SK-N-SH (cell line): ENCODE measurements around the gene PLD1. TPM values are rescaled to one million over a fixed set of nuclear protein-coding genes. Genes with fewer than 3 reads are reported as not detected.

ENCODE experiments used
- CTCF ChIA-PET: fragments of 300-600, 350-600 bp; formaldehyde crosslinking; extraction: SDS; loops from one replicate; lab custom pipeline; 2021; lab: Yijun Ruan, JAX
- POLR2A ChIA-PET: fragments of 350-600 bp; sonication (Branson Sonifier 250); formaldehyde crosslinking; extraction: SDS; loops from one replicate; lab custom pipeline; 2020; ENCODE audit warnings: antibody characterized with exemption, inconsistent platforms; lab: Yijun Ruan, JAX
- DNase-seq: peaks from one replicate; pipeline ENCODE4 v3.0.0; 2012
- H2AFZ ChIP-seq: fragments of 200-600 bp; sonication (generic); 2 replicates; pipeline ENCODE4 v1.8.1; 2016; ENCODE audit warnings: antibody characterized with exemption, mild to moderate bottlenecking, low read depth
- H3F3A ChIP-seq: fragments of 200-600 bp; sonication (generic); replicated peaks from 2 replicates; pipeline ENCODE3; 2016; ENCODE audit warnings: antibody characterized with exemption, mild to moderate bottlenecking; ENCODE audit not compliant: insufficient read depth
- H3K27ac ChIP-seq, 2 experiments: fragments of 200-500 bp in 1 of 2; fragments of 200-600 bp in 1 of 2; sonication (Bioruptor generic) in 1 of 2; sonication (generic), shearing (Covaris generic) in 1 of 2; 2 replicates each; pipeline versions ENCODE4 v1.5.1 to v1.6.1; 2014 to 2016; ENCODE audit warnings: low read depth in 2 of 2, inconsistent platforms in 1 of 2, low read length in 1 of 2, mild to moderate bottlenecking in 1 of 2, mixed read lengths in 1 of 2
- H3K27me3 ChIP-seq: fragments of 200-600 bp; sonication (generic), shearing (Covaris generic); 2 replicates; pipeline ENCODE4 v1.6.1; 2016; ENCODE audit warnings: mixed run types; ENCODE audit not compliant: insufficient read depth
- H3K36me3 ChIP-seq, 2 experiments: fragments of 200-500 bp in 1 of 2; fragments of 200-600 bp in 1 of 2; sonication (Bioruptor generic) in 1 of 2; sonication (generic) in 1 of 2; replicated peaks in 1 of 2; 2 replicates each; pipeline versions ENCODE3 to v1.5.1; 2014 to 2016; ENCODE audit warnings: low read length in 1 of 2, mild to moderate bottlenecking in 1 of 2; ENCODE audit not compliant: insufficient read depth in 2 of 2, control insufficient read depth in 1 of 2
- H3K4me1 ChIP-seq, 2 experiments: fragments of 200-500 bp in 1 of 2; fragments of 200-600 bp in 1 of 2; sonication (Bioruptor generic) in 1 of 2; sonication (generic), shearing (Covaris generic) in 1 of 2; 2 replicates each; pipeline versions ENCODE4 v1.5.1 to v1.6.1; 2014 to 2016; ENCODE audit warnings: low read depth in 1 of 2, low read length in 1 of 2, mixed run types in 1 of 2; ENCODE audit not compliant: insufficient read depth in 2 of 2, control insufficient read depth in 1 of 2
- H3K4me2 ChIP-seq: fragments of 200-600 bp; sonication (generic), shearing (Covaris generic); 2 replicates; pipeline ENCODE4 v1.6.1; 2017; ENCODE audit warnings: mixed run types
- H3K4me3 ChIP-seq, 2 experiments: fragments of 200-500 bp in 1 of 2; fragments of 200-600 bp in 1 of 2; sonication (Bioruptor generic) in 1 of 2; sonication (generic), shearing (Covaris generic) in 1 of 2; 2 replicates each; pipeline versions ENCODE4 v1.5.1 to v1.8.1; 2014 to 2016; ENCODE audit warnings: low read depth in 2 of 2, inconsistent platforms in 1 of 2, low read length in 1 of 2, mild to moderate bottlenecking in 1 of 2, mixed read lengths in 1 of 2, moderate library complexity in 1 of 2
- H3K79me2 ChIP-seq: fragments of 200-600 bp; sonication (generic); 2 replicates; pipeline ENCODE4 v1.8.1; 2017; ENCODE audit warnings: mild to moderate bottlenecking; ENCODE audit not compliant: insufficient read depth
- H3K9ac ChIP-seq: fragments of 200-600 bp; sonication (generic); 2 replicates; pipeline ENCODE4 v1.6.1; 2017; ENCODE audit warnings: mixed run types
- H3K9me2 ChIP-seq: fragments of 200-600 bp; sonication (generic); 2 replicates; pipeline ENCODE4 v1.6.1; 2017; ENCODE audit warnings: mixed run types
- H3K9me3 ChIP-seq: fragments of 200-600 bp; sonication (generic); 2 replicates; pipeline ENCODE4 v1.6.1; 2017; ENCODE audit warnings: mixed run types, mild to moderate bottlenecking, moderate library complexity
- H4K20me1 ChIP-seq: fragments of 200-600 bp; sonication (generic); 2 replicates; pipeline ENCODE4 v1.6.1; 2017; ENCODE audit warnings: mild to moderate bottlenecking, mixed run types; ENCODE audit not compliant: insufficient read depth
- CTCF ChIP-seq: fragments of 200-600 bp; sonication (generic); IDR thresholded peaks from 2 replicates; pipeline ENCODE4 v1.6.1; 2017; ENCODE audit warnings: antibody characterized with exemption, mild to moderate bottlenecking, moderate library complexity
- ELF1 ChIP-seq: IDR thresholded peaks from 2 replicates; pipeline ENCODE4 v1.4.0; 2012
- MAX ChIP-seq: IDR thresholded peaks from 2 replicates; pipeline ENCODE4 v1.4.0; 2012; ENCODE audit warnings: low read depth
- MXI1 ChIP-seq: IDR thresholded peaks from 2 replicates; pipeline ENCODE4 v1.6.1; 2012; ENCODE audit warnings: mild to moderate bottlenecking, low read depth, low read length, improper control_type of control experiment
- NRF1 ChIP-seq: IDR thresholded peaks from 2 replicates; pipeline ENCODE4 v1.6.1; 2012; ENCODE audit warnings: low read depth, mild to moderate bottlenecking, low read length
- POLR2AphosphoS5 ChIP-seq: IDR thresholded peaks from 2 replicates; pipeline ENCODE4 v1.6.1; 2012; ENCODE audit warnings: low read depth, low read length
- REST ChIP-seq: IDR thresholded peaks from 2 replicates; pipeline ENCODE4 v1.6.1; 2012; ENCODE audit warnings: mild to moderate bottlenecking, low read depth, low read length, moderate library complexity
- YY1 ChIP-seq: IDR thresholded peaks from 2 replicates; pipeline ENCODE4 v1.4.0; 2012; ENCODE audit warnings: low read depth, mild to moderate bottlenecking
- ZBTB33 ChIP-seq: IDR thresholded peaks from 2 replicates; pipeline ENCODE4 v1.4.0; 2012; ENCODE audit warnings: low read depth, borderline replicate concordance
- WGBS: methylation state at CpG from one replicate; pipeline ENCODE4 v1.1.6; 2017; ENCODE audit warnings: low lambda C conversion rate; 5-methylcytosine and 5-hydroxymethylcytosine counted together
- polyA plus RNA-seq, 3 experiments: library from polyadenylated mRNA; depleted of rRNA; stranded (reverse); fragments of >200 nt; gene quantifications; 2 replicates each; pipeline ENCODE4 v1.2.3, GENCODE V29; 2012

The PLD1 gene
- polyA plus RNA-seq, 1 of the 3 experiments (the other 2 are of a cell fraction): 6.2 TPM

- H3K27ac ChIP-seq: no peak overlapping the region
- TF ChIP-seq YY1 (no peak), CTCF (no peak), MXI1 (no peak), ELF1 (no peak), MAX (no peak), NRF1 (no peak), POLR2AphosphoS5 (no peak), REST (no peak), ZBTB33 (no peak)
- TF ChIP-seq, all 33 proteins: peak for 0
- H3K27me3 ChIP-seq: no peaks in the 10 kb centered on the region
- H3F3A ChIP-seq: no peaks in the 10 kb centered on the region
- H3K4me3 ChIP-seq: no peak overlapping the region
- DNase-seq: no peak
- H4K20me1 ChIP-seq: no peaks in the 10 kb centered on the region
- H3K9ac ChIP-seq: no peak overlapping the region
- ChIA-PET POLR2A (no interaction called here), CTCF (interaction anchor here (0.8 to 3.4 kb wide), 9 partner anchors 9 to 637 kb away, joined by 3 to 32 read pairs (median 4); no protein-coding TSS in a partner anchor)
- H3K9me2 ChIP-seq: no peaks in the 10 kb centered on the region
- no peak overlapping the region for H2AFZ ChIP-seq
- 0 out of 2 replicates have a peak, but pooled peaks cover 5% of the 10 kb centered on the region for H3K9me3 ChIP-seq
- 96% methylated on average over 8 of the region's 8 CpGs for WGBS
- no peaks in the 10 kb centered on the region for H3K79me2 ChIP-seq
- H3K4me1 ChIP-seq: no peaks in the 10 kb centered on the region; a peak in 1 of 4 replicates
- H3K4me2 ChIP-seq: no peak overlapping the region
- H3K36me3 ChIP-seq: peaks cover 0 to 11% of the 10 kb centered on the region in 2 experiments
These were observed 105.5 kb downstream of the PLD1 start for GRCh38 chr3:171704814-171705213.
